Trophoblast cell (in vitro differentiated cells and primary cell): ENCODE data around the gene SRGAP2B.
"Not testable (repeated sequence)": the region's sequence is repeated elsewhere in the genome, so short reads cannot be mapped to it uniquely, and the experiment has no call there.

Source experiments
- DNase-seq, 2 donors: peaks; one replicate each; pipeline ENCODE4 v3.0.0-alpha.2; 2016
- H2AFZ ChIP-seq: 2 replicates; pipeline ENCODE4 v1.6.1; 2013; ENCODE audit warnings: low read length, moderate library complexity, mild to moderate bottlenecking; ENCODE audit not compliant: insufficient read depth, poor library complexity
- H2AK5ac ChIP-seq: 2 replicates; pipeline ENCODE4 v1.6.1; 2013; ENCODE audit warnings: mild to moderate bottlenecking, low read length
- H2BK120ac ChIP-seq: 2 replicates; pipeline ENCODE4 v1.6.1; 2013; ENCODE audit warnings: low read length, mild to moderate bottlenecking, moderate library complexity; ENCODE audit not compliant: insufficient read depth, poor library complexity
- H2BK12ac ChIP-seq: 2 replicates; pipeline ENCODE4 v1.6.1; 2013; ENCODE audit warnings: mild to moderate bottlenecking, low read length, moderate library complexity
- H2BK5ac ChIP-seq: 2 replicates; pipeline ENCODE4 v1.6.1; 2013; ENCODE audit warnings: low read length, low read depth, moderate library complexity, mild to moderate bottlenecking; ENCODE audit not compliant: poor library complexity
- H3K14ac ChIP-seq: 2 replicates; pipeline ENCODE4 v1.6.1; 2013; ENCODE audit warnings: mild to moderate bottlenecking, low read length
- H3K18ac ChIP-seq: 2 replicates; pipeline ENCODE4 v1.6.1; 2013; ENCODE audit warnings: mild to moderate bottlenecking, low read length
- H3K23ac ChIP-seq: 2 replicates; pipeline ENCODE4 v1.6.1; 2013; ENCODE audit warnings: low read length
- H3K27ac ChIP-seq: 2 replicates; pipeline ENCODE4 v1.5.1; 2013; ENCODE audit warnings: low read depth, mild to moderate bottlenecking, inconsistent platforms, low read length, moderate library complexity
- H3K27me3 ChIP-seq: 2 replicates; pipeline ENCODE4 v1.6.1; 2013; ENCODE audit warnings: inconsistent platforms, mild to moderate bottlenecking, low read length, moderate library complexity; ENCODE audit not compliant: insufficient read depth
- H3K36me3 ChIP-seq, 2 experiments: 1 replicate in 1 of 2; 2 replicates in 1 of 2; pipeline ENCODE4 v1.6.1; 2013; ENCODE audit warnings: low read length in 2 of 2, mild to moderate bottlenecking in 2 of 2, moderate library complexity in 1 of 2; ENCODE audit not compliant: insufficient read depth in 2 of 2, control insufficient read depth in 1 of 2
- H3K4ac ChIP-seq: 2 replicates; pipeline ENCODE4 v1.6.1; 2013; ENCODE audit warnings: low read depth, mild to moderate bottlenecking, low read length, moderate library complexity
- H3K4me1 ChIP-seq, 2 experiments: 1 replicate in 1 of 2; 2 replicates in 1 of 2; pipeline ENCODE4 v1.6.1; 2013; ENCODE audit warnings: low read length in 2 of 2, mild to moderate bottlenecking in 2 of 2, moderate library complexity in 1 of 2; ENCODE audit not compliant: insufficient read depth in 2 of 2, control insufficient read depth in 1 of 2
- H3K4me2 ChIP-seq: 2 replicates; pipeline ENCODE4 v1.6.1; 2013; ENCODE audit warnings: inconsistent platforms, mild to moderate bottlenecking, low read length, moderate library complexity
- H3K4me3 ChIP-seq: 2 replicates; pipeline ENCODE4 v1.5.1; 2013; ENCODE audit warnings: mild to moderate bottlenecking, low read depth, low read length, inconsistent platforms
- H3K79me1 ChIP-seq: one replicate; pipeline ENCODE4 v1.6.1; 2013; ENCODE audit warnings: low read length
- H3K79me2 ChIP-seq: 2 replicates; pipeline ENCODE4 v1.6.1; 2013; ENCODE audit warnings: low read length, mild to moderate bottlenecking; ENCODE audit not compliant: control insufficient read depth, insufficient read depth, poor library complexity
- H3K9ac ChIP-seq: 2 replicates; pipeline ENCODE4 v1.6.1; 2013; ENCODE audit warnings: mild to moderate bottlenecking, low read length
- H3K9me3 ChIP-seq: 2 replicates; pipeline ENCODE4 v1.6.1; 2013; ENCODE audit warnings: low read depth, mild to moderate bottlenecking, control low read depth, inconsistent platforms, low read length; ENCODE audit not compliant: insufficient read depth
- H4K12ac ChIP-seq: 2 replicates; pipeline ENCODE4 v1.6.1; 2013; ENCODE audit warnings: low read depth, mild to moderate bottlenecking, low read length, moderate library complexity
- H4K8ac ChIP-seq: 2 replicates; pipeline ENCODE4 v1.6.1; 2013; ENCODE audit warnings: low read depth, mild to moderate bottlenecking, low read length, moderate library complexity
- H4K91ac ChIP-seq: one replicate; pipeline ENCODE4 v1.6.1; 2013; ENCODE audit warnings: low read depth, mild to moderate bottlenecking, low read length, moderate library complexity
- WGBS: extraction: QIAGEN DNeasy Blood & Tissue Kit; methylation state at CpG from one replicate; pipeline ENCODE4 v1.1.7; 2013; ENCODE audit warnings: missing lambda C conversion rate; ENCODE audit not compliant: insufficient read length, insufficient coverage; ENCODE audit errors: extremely low coverage; 5-methylcytosine and 5-hydroxymethylcytosine counted together

SRGAP2B gene

GRCh38 chr1:144940054-144940453, 155.1 kb downstream of the SRGAP2B start:
- H2AK5ac ChIP-seq, H3K79me2 ChIP-seq, H3K4me3 ChIP-seq, H3K9me3 ChIP-seq, DNase-seq, H2BK5ac ChIP-seq, H3K27me3 ChIP-seq, H3K4ac ChIP-seq, H2BK12ac ChIP-seq, H2BK120ac ChIP-seq, H4K91ac ChIP-seq, H3K4me2 ChIP-seq, H3K9ac ChIP-seq, H3K4me1 ChIP-seq, H3K23ac ChIP-seq, H2AFZ ChIP-seq, H3K27ac ChIP-seq, H3K14ac ChIP-seq, H3K36me3 ChIP-seq, H4K8ac ChIP-seq, H4K12ac ChIP-seq, H3K79me1 ChIP-seq, H3K18ac ChIP-seq: not testable (repeated sequence)
- WGBS = no CpG with 5 or more reads among the region's 2 CpGs

GRCh38 chr1:144938627-144939026, 156.5 kb downstream of the SRGAP2B start:
- not testable (repeated sequence) for H2BK12ac ChIP-seq, DNase-seq, H3K18ac ChIP-seq

DNA sequence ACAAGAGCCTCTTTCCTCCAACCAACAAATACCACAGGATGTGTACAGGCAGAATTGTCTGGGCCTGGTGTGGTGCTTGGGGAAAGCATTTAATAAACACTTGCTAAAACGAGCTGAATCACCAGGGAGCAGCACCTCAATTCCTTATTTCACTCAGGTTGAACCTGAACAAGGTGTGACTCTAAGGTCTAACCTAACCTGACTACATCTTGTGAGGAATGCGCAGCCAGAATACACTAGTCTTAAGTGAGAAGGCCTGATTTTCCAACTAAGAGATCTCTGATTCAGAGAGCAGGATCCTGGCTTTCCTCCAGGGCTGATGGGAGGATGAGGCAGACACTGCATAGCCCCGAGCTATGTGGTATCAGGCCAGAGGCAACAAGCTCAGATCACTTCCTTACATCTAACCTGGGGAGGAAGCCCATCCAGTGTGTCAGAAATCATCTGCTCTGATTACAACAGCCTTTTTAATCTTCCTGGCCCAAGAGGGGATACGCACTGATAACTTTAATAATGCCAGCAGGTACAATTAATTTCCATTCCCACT, 158.9 kb downstream of the SRGAP2B start:
- not testable (repeated sequence) for H4K12ac ChIP-seq
- no CpG with 5 or more reads among the region's 4 CpGs for WGBS

More at GRCh38 chr1:144938627-144939026, 156.5 kb downstream of the SRGAP2B start:
- H3K36me3 ChIP-seq, H4K12ac ChIP-seq, H3K4me2 ChIP-seq, H4K8ac ChIP-seq, H3K23ac ChIP-seq, H4K91ac ChIP-seq, H2BK5ac ChIP-seq, H3K4ac ChIP-seq, H3K4me3 ChIP-seq, H3K14ac ChIP-seq, H2AFZ ChIP-seq, H2AK5ac ChIP-seq, H3K4me1 ChIP-seq, H3K79me1 ChIP-seq, H3K9me3 ChIP-seq, H2BK120ac ChIP-seq, H3K27ac ChIP-seq, H3K27me3 ChIP-seq, H3K9ac ChIP-seq, H3K79me2 ChIP-seq: not testable (repeated sequence)

GRCh38 chr1:144935310-144935709, 159.8 kb downstream of the SRGAP2B start:
- not testable (repeated sequence) for H4K12ac ChIP-seq, H4K91ac ChIP-seq, H2BK120ac ChIP-seq, H3K4ac ChIP-seq, H3K79me1 ChIP-seq, H3K4me2 ChIP-seq, H3K27me3 ChIP-seq, H3K23ac ChIP-seq, H2AK5ac ChIP-seq, H3K9ac ChIP-seq, H3K36me3 ChIP-seq, H3K9me3 ChIP-seq, H4K8ac ChIP-seq, H2AFZ ChIP-seq, H2BK5ac ChIP-seq, H3K4me3 ChIP-seq, H3K27ac ChIP-seq, DNase-seq, H3K18ac ChIP-seq, H3K4me1 ChIP-seq, H3K14ac ChIP-seq, H2BK12ac ChIP-seq, H3K79me2 ChIP-seq
- no CpG with 5 or more reads among the region's 3 CpGs for WGBS

More for the DNA sequence above, 158.9 kb downstream of the SRGAP2B start:
- H3K4me3 ChIP-seq, H3K79me1 ChIP-seq, H2BK120ac ChIP-seq, H3K23ac ChIP-seq, H3K27me3 ChIP-seq, H3K79me2 ChIP-seq, H3K27ac ChIP-seq, H3K4ac ChIP-seq, H2BK12ac ChIP-seq, H2AFZ ChIP-seq, H3K9ac ChIP-seq, H3K9me3 ChIP-seq, H3K4me2 ChIP-seq, H2AK5ac ChIP-seq, H3K36me3 ChIP-seq, H3K4me1 ChIP-seq, DNase-seq, H4K8ac ChIP-seq, H3K14ac ChIP-seq, H4K91ac ChIP-seq, H2BK5ac ChIP-seq, H3K18ac ChIP-seq: not testable (repeated sequence)
